Gastrocnemius medialis (tissue), 4 donors: ENCODE results near the gene TET2.

Experiments used
- CTCF ChIP-seq, 5 experiments: fragments of 450-650 bp in 3 of 5; fragments of 200-600 bp in 2 of 5; sonication (generic) in 2 of 5; IDR thresholded peaks in 4 of 5; conservative IDR thresholded peaks in 1 of 5; 1 replicate in 4 of 5; 2 replicates in 1 of 5; pipeline ENCODE4 v1.5.1; 2016 to 2019; ENCODE audit warnings: antibody characterized with exemption in 5 of 5, mild to moderate bottlenecking in 3 of 5, moderate library complexity in 3 of 5
- POLR2A ChIP-seq, 2 donors: fragments of 450-650 bp; IDR thresholded peaks; one replicate each; pipeline ENCODE4 v1.6.1; 2017; ENCODE audit warnings: antibody characterized with exemption in 2 of 2, mild to moderate bottlenecking in 2 of 2, moderate library complexity in 2 of 2

DNA sequence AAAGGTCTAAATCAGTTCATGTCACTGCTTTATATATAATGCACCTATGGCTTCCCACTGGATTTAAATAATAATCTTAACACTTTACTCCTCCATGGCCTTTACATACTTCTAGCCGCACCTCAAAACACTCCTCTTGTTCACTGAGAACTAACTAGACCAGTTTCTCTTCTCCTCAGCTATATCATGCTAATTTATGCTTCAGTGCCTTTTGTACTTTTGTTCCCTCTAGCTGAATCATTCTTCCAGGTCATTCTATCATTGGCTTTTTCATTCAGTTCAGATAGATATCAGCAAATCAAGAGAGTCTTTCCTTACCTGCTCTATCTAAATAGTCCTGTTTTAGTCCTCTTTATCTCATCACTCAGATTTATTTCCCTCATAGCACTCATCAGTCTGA, 64.2 kb downstream of the TET2 start:
- TF ChIP-seq POLR2A (IDR thresholded peaks at IDR 0.05) (no peak), CTCF (IDR thresholded peaks at IDR 0.05 in 4 of 5, conservative IDR thresholded peaks at IDR 0.05 in 1 of 5) (no peak)
